CD4-positive, alpha-beta memory T cell (primary cell): Measurements from ENCODE around the gene PRKD2. TPM values are rescaled to one million over a fixed set of nuclear protein-coding genes. Genes with fewer than 3 reads are reported as not detected.
"Not testable (repeated sequence)": the region's sequence is repeated elsewhere in the genome, so short reads cannot be mapped to it uniquely, and the experiment has no call there.

Source experiments
- CTCF ChIA-PET: fragments of 350-600 bp; sonication (Branson Sonifier 250); formaldehyde crosslinking; loops from one replicate; lab custom pipeline; 2021; ENCODE audit warnings: inconsistent platforms; ENCODE audit not compliant: partially characterized antibody; lab: Charles Lee
- POLR2A ChIA-PET: fragments of 350-600 bp; sonication (Branson Sonifier 250); formaldehyde crosslinking; loops from one replicate; lab custom pipeline; 2021; ENCODE audit not compliant: partially characterized antibody; lab: Charles Lee
- DNase-seq, 5 donors: peaks; one replicate each; pipeline versions ENCODE4 v3.0.0 to v3.0.0-alpha.2; 2020 to 2022; ENCODE audit warnings: mixed read lengths in 1 of 5
- H3K27ac ChIP-seq: one replicate; pipeline ENCODE4 v1.7.0; 2013; ENCODE audit warnings: low read depth, low read length
- H3K27me3 ChIP-seq: 2 replicates; pipeline ENCODE4 v1.7.0; 2013; ENCODE audit warnings: mild to moderate bottlenecking, low read length, moderate library complexity; ENCODE audit not compliant: insufficient read depth
- H3K36me3 ChIP-seq: 2 replicates; pipeline ENCODE4 v1.7.0; 2013; ENCODE audit warnings: mild to moderate bottlenecking, low read length, moderate library complexity; ENCODE audit not compliant: insufficient read depth
- H3K4me1 ChIP-seq: 2 replicates; pipeline ENCODE4 v1.7.0; 2013; ENCODE audit warnings: mild to moderate bottlenecking, low read length, moderate library complexity; ENCODE audit not compliant: insufficient read depth
- H3K4me3 ChIP-seq, 2 donors: one replicate each; pipeline ENCODE4 v1.7.0; 2013; ENCODE audit warnings: low read length in 2 of 2, mild to moderate bottlenecking in 1 of 2
- H3K9me3 ChIP-seq, 2 donors: one replicate each; pipeline ENCODE4 v1.7.0; 2013; ENCODE audit warnings: low read length in 2 of 2, control low read depth in 1 of 2; ENCODE audit not compliant: control insufficient read depth in 1 of 2
- H3K27ac Mint-ChIP-seq, 7 donors: one replicate each; pipeline ENCODE4 v1.8.0; 2020 to 2021; ENCODE audit warnings: mixed read lengths in 7 of 7, mild to moderate bottlenecking in 6 of 7, inconsistent platforms in 3 of 7, moderate library complexity in 3 of 7
- H3K27me3 Mint-ChIP-seq, 2 donors: one replicate each; pipeline ENCODE4 v1.8.0; 2020 to 2021; ENCODE audit warnings: mixed read lengths in 2 of 2
- H3K36me3 Mint-ChIP-seq, 2 donors: one replicate each; pipeline ENCODE4 v1.8.0; 2020 to 2021; ENCODE audit warnings: mixed read lengths in 2 of 2, inconsistent platforms in 1 of 2, mild to moderate bottlenecking in 1 of 2
- H3K4me1 Mint-ChIP-seq, 4 donors: one replicate each; pipeline ENCODE4 v1.8.0; 2020 to 2021; ENCODE audit warnings: mixed read lengths in 4 of 4, mild to moderate bottlenecking in 1 of 4
- H3K4me3 Mint-ChIP-seq, 8 donors: one replicate each; pipeline ENCODE4 v1.8.0; 2020 to 2021; ENCODE audit warnings: mixed read lengths in 8 of 8, mild to moderate bottlenecking in 7 of 8, moderate library complexity in 6 of 8, inconsistent platforms in 3 of 8
- H3K9me3 Mint-ChIP-seq, 8 donors: one replicate each; pipeline ENCODE4 v1.8.0; 2020 to 2021; ENCODE audit warnings: mixed read lengths in 8 of 8, mild to moderate bottlenecking in 5 of 8, inconsistent platforms in 3 of 8, moderate library complexity in 1 of 8
- intact Hi-C: fragments of 100-400 bp; cut with micrococcal nuclease; formaldehyde crosslinking; loops from one replicate; pipeline ENCODE4 v1.15.1; 2023
- polyA plus RNA-seq, 2 donors: library from polyadenylated mRNA; unstranded; fragments of 300-500 nt; fragmentation: Illumina TruSeq; gene quantifications; one replicate each; pipeline ENCODE4 v1.2.3, GENCODE V29; 2021
- total RNA-seq, 2 experiments: library from RNA; stranded (reverse); gene quantifications; one replicate each; pipeline ENCODE4 v1.2.3, GENCODE V29; 2021

The PRKD2 gene
- total RNA-seq (100 to 1,000 TPM; 115 to 122 TPM), polyA plus RNA-seq (10 to 100 TPM; 27.6 to 88.9 TPM)

DNA sequence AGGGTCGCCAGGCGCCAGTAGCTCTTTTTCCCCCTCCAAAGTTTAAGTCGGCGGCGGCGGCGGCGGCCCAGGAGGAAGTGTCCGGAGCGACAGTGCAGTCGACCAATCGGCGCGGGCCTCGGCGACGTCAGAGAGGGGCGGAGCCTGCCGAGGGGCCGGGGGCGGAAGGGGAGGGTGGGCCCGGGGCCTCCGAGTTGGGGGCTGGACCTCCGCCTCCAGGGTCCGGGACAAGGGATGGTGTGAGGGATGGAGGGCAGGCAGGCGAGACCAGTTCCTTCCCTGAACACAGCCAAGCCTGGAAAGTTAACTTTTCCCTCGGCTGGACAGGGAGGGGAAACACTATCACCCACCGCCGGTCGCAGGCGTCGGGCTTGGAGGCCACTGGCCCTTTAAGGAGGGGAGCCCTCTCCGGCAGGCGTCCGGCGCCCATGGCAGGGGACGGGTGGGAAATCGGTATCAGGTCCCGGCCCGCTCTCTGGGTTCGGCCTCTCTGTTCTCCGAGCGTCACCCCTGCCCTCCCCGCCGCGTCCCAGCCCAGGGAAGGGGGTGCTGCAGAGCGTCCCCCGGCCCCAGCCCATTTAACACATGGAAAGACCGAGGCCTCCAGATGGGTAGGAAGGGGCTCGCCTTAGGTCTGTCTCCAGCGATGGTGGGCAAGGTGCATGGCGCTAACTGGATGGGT lies at the start of gene PRKD2:
Gene PRKD2 (minus strand): TSS at position 81 of the 682 bp plus-strand sequence. CDS start 744 bp downstream, outside the sequence.
- H3K9me3 Mint-ChIP-seq = peaks cover 0 to 3% (median 0%) of the 10 kb centered on the region in 8 donors
- POLR2A ChIA-PET = interaction anchor here (0.8 to 10.8 kb wide), 6 partner anchors 9 to 116 kb away, joined by 4 to 72 read pairs (median 12); partner anchors contain the start of genes CALM3, DACT3 and SLC1A5
- H3K4me1 ChIP-seq = peaks cover 44% of the 10 kb centered on the region
- H3K27ac ChIP-seq = peak within 1 kb of the TSS; percentile 95
- peak; percentile 76 to 85 (median 79) for DNase-seq
- intact Hi-C loops = loop anchor here (1.0 to 5.0 kb wide), 4 partner anchors 11 to 105 kb away; partner anchors contain the start of gene SLC1A5
- H3K36me3 ChIP-seq = peaks cover 4% of the 10 kb centered on the region
- H3K4me3 ChIP-seq = peak within 1 kb of the TSS; percentile 82 to 94
- H3K4me3 Mint-ChIP-seq = peak within 1 kb of the TSS; percentile 93 to 98 (median 94)
- H3K27me3 ChIP-seq = no peaks in the 10 kb centered on the region
- no peaks in the 10 kb centered on the region for H3K27me3 Mint-ChIP-seq
- no peaks in the 10 kb centered on the region for H3K9me3 ChIP-seq
- CTCF ChIA-PET = interaction anchor here (1.0 kb wide), 1 partner anchor 11 kb away, joined by 3 read pairs; no protein-coding TSS in a partner anchor
- peak within 1 kb of the TSS; percentile 97 to 99 (median 98) for H3K27ac Mint-ChIP-seq
- H3K36me3 Mint-ChIP-seq = peaks cover 3 to 52% of the 10 kb centered on the region in 2 donors
- peaks cover 23 to 64% (median 37%) of the 10 kb centered on the region in 4 donors for H3K4me1 Mint-ChIP-seq

DNA sequence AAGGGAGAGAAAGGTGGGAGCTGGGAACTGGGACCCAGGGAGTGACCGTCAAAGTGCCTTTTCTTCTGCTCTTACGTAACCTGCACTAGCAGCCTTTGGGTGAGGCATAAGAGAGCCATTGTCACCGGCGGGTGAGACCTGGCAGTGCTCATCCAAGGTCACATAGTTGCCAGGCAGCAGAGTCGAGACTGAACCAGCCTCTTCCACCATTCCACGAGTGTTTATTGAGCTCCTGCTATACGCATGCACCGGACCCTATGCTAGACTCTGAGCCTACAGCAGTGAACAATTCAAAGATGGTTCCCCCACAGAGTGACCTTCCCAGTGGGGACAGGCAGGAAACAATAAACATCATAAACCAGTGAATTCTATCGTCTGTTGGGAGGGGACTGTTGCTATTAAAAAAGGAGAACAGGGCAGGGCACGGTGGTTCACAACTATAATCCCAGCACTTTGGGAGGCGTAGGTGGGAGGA lies 47.9 kb upstream of the PRKD2 start:
- no peak for DNase-seq
- Histone ChIP-seq H3K27me3 (no peaks in the 10 kb centered on the region), H3K36me3 (no peaks in the 10 kb centered on the region), H3K27ac (no peak overlapping the region), H3K4me1 (no peaks in the 10 kb centered on the region), H3K9me3 (no peaks in the 10 kb centered on the region), H3K4me3 (no peak overlapping the region)
- ChIA-PET POLR2A (no interaction called here), CTCF (interaction anchor here (1.4 to 4.8 kb wide), 7 partner anchors 7 to 76 kb away, joined by 3 to 42 read pairs (median 14); no protein-coding TSS in a partner anchor)
- Mint-ChIP-seq H3K27me3 (no peaks in the 10 kb centered on the region), H3K36me3 (no peaks in the 10 kb centered on the region), H3K9me3 (no peaks in the 10 kb centered on the region), H3K27ac (peak overlapping the region in 1 of 7 donors; percentile 12), H3K4me1 (peaks cover 2 to 6% (median 5%) of the 10 kb centered on the region in 4 donors), H3K4me3 (no peak overlapping the region)
- intact Hi-C loops = no loop called here

- H3K9me3 ChIP-seq = no peaks in the 10 kb centered on the region
- Mint-ChIP-seq H3K36me3 (peaks cover 0 to 2% of the 10 kb centered on the region in 2 donors), H3K27me3 (no peaks in the 10 kb centered on the region), H3K4me1 (peaks cover 4 to 6% (median 5%) of the 10 kb centered on the region in 4 donors), H3K9me3 (no peaks in the 10 kb centered on the region), H3K4me3 (no peak overlapping the region), H3K27ac (no peak overlapping the region)
- H3K4me3 ChIP-seq = no peak overlapping the region
- DNase-seq = no peak
- POLR2A ChIA-PET = no interaction called here
- intact Hi-C loops = no loop called here
- no peak overlapping the region for H3K27ac ChIP-seq
- no peaks in the 10 kb centered on the region for H3K27me3 ChIP-seq
- no peaks in the 10 kb centered on the region for H3K4me1 ChIP-seq
- no peaks in the 10 kb centered on the region for H3K36me3 ChIP-seq
- CTCF ChIA-PET = interaction anchor here (15.7 kb wide), 1 partner anchor 80 kb away, joined by 335 read pairs; no protein-coding TSS in a partner anchor
Measured at GRCh38 chr19:46762245-46762890, 45.5 kb upstream of the PRKD2 start.

GRCh38 chr19:46761418-46761831 lies 44.5 kb upstream of the PRKD2 start:
- H3K4me1 ChIP-seq = no peaks in the 10 kb centered on the region
- H3K36me3 ChIP-seq = no peaks in the 10 kb centered on the region
- DNase-seq = no peak
- H3K4me1 Mint-ChIP-seq = peaks cover 0 to 5% (median under 1%) of the 10 kb centered on the region in 4 donors
- H3K4me3 ChIP-seq = no peak overlapping the region
- H3K27ac ChIP-seq = no peak overlapping the region
- H3K27me3 ChIP-seq = no peaks in the 10 kb centered on the region
- H3K36me3 Mint-ChIP-seq = peaks cover 0 to 4% of the 10 kb centered on the region in 2 donors
- no peaks in the 10 kb centered on the region for H3K9me3 Mint-ChIP-seq
- intact Hi-C loops = no loop called here
- POLR2A ChIA-PET = interaction anchor here (0.5 kb wide), 1 partner anchor 270 kb away, joined by 3 read pairs; no protein-coding TSS in a partner anchor
- no peaks in the 10 kb centered on the region for H3K27me3 Mint-ChIP-seq
- CTCF ChIA-PET = interaction anchor here (15.7 kb wide), 1 partner anchor 81 kb away, joined by 335 read pairs; no protein-coding TSS in a partner anchor
- H3K9me3 ChIP-seq = no peaks in the 10 kb centered on the region
- no peak overlapping the region for H3K4me3 Mint-ChIP-seq
- no peak overlapping the region for H3K27ac Mint-ChIP-seq

GRCh38 chr19:46760897-46761296 lies 44.0 kb upstream of the PRKD2 start:
- H3K4me3 Mint-ChIP-seq, H3K27me3 ChIP-seq, H3K36me3 Mint-ChIP-seq, H3K36me3 ChIP-seq, H3K27ac ChIP-seq, H3K9me3 Mint-ChIP-seq, H3K4me1 ChIP-seq, POLR2A ChIA-PET, DNase-seq, H3K9me3 ChIP-seq, H3K4me1 Mint-ChIP-seq, intact Hi-C loops, H3K27ac Mint-ChIP-seq, H3K27me3 Mint-ChIP-seq, H3K4me3 ChIP-seq: not testable (repeated sequence)
- CTCF ChIA-PET = interaction anchor here (1.2 to 15.7 kb wide), 2 partner anchors 9 to 82 kb away, joined by 3 to 335 read pairs; no protein-coding TSS in a partner anchor

DNA sequence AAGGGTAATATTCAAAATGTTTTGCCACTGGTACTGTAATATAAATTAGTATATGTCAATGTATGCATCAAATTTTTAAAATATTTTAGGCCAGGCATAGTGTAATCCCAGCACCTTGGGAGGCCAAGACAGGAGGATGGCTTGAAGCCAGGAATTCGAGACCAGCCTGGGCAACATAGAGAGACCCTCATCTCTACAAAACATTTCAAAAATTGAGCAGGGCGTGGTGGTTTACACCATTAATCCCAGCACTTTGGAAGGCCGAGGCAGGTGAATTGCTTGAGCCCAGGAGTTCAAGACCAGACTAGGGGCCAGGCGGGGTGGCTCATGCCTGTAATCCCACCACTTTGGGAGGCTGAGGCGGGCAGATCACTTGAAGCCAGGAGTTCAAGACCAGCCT lies 43.4 kb upstream of the PRKD2 start:
- Mint-ChIP-seq H3K27me3 (no peaks in the 10 kb centered on the region), H3K4me3 (no peak overlapping the region), H3K9me3 (no peaks in the 10 kb centered on the region), H3K36me3 (peaks cover 0 to 6% of the 10 kb centered on the region in 2 donors), H3K4me1 (peaks cover 0 to 5% (median 0%) of the 10 kb centered on the region in 4 donors), H3K27ac (no peak overlapping the region)
- no peaks in the 10 kb centered on the region for H3K36me3 ChIP-seq
- H3K4me3 ChIP-seq = no peak overlapping the region
- CTCF ChIA-PET = interaction anchor here (1.2 to 15.7 kb wide), 2 partner anchors 9 to 82 kb away, joined by 3 to 335 read pairs; no protein-coding TSS in a partner anchor
- no peak for DNase-seq
- no peak overlapping the region for H3K27ac ChIP-seq
- POLR2A ChIA-PET = no interaction called here
- no peaks in the 10 kb centered on the region for H3K4me1 ChIP-seq
- no peaks in the 10 kb centered on the region for H3K27me3 ChIP-seq
- intact Hi-C loops = no loop called here
- no peaks in the 10 kb centered on the region for H3K9me3 ChIP-seq
